GM12892 (cell line): ENCODE results near the gene MRC1.

Experiments
- DNase-seq: peaks from one replicate; pipeline ENCODE4 v3.0.0; 2011; ENCODE audit not compliant: insufficient read length
- FAIRE-seq: peaks from 2 replicates; lab custom pipeline; 2011; peaks lifted over from hg19 to GRCh38; lab: Jason Lieb, UNC
- POLR2A ChIP-seq: IDR thresholded peaks from 2 replicates; pipeline ENCODE4 v1.6.1; 2011; ENCODE audit warnings: low read depth, low read length, control low read depth
- POLR2AphosphoS5 ChIP-seq: IDR thresholded peaks from 2 replicates; pipeline ENCODE4 v1.6.1; 2011; ENCODE audit warnings: low read depth, low read length, control low read depth
- TAF1 ChIP-seq: IDR thresholded peaks from 2 replicates; pipeline ENCODE4 v1.6.1; 2011; ENCODE audit warnings: low read depth, mild to moderate bottlenecking, control low read depth, low read length, borderline replicate concordance

Gene MRC1

DNA sequence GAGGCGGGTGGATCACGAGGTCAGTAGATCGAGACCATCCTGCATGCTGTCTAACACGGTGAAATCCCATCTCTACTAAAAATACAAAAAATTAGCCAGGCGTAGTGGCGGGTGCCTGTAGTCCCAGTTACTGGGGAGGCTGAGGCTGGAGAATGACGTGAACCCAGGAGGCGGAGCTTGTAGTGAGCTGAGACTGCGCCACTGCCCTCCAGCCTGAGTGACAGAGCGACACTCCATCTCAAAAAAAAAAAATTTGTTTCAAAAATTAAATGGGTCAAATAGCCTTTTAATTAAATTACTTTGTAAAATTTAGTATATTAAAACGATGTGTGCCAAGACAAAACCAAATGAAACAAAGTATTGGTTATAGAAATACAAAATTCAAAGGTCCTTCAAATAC is 6.8 kb upstream of the MRC1 start:
- DNase-seq (no peak), FAIRE-seq (no peak)
- TF ChIP-seq TAF1, result no peak
- no peak for TF ChIP-seq POLR2A
- no peak for TF ChIP-seq POLR2AphosphoS5

DNA sequence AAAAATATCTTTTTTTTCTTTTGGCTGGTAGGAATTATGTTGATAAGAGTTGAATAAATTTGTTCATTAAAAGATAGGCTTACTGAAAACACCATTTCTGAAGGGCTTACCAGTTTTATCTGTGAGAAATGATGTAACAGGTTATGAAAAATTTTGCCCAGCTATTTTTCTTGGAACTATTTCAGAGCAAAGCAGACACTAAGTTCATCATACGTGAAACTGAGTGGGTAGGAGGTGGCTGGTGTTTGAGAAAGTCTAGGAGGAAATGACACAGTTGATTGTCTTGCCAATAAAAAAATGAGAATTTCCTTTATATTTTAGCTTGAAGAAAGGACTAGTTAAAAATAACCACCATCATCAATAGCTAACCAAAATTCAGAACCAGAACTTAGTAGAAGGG is 6.2 kb upstream of the MRC1 start:
- no peak for FAIRE-seq
- no peak for TF ChIP-seq POLR2AphosphoS5
- TF ChIP-seq TAF1, result no peak
- TF ChIP-seq POLR2A, result no peak
- no peak for DNase-seq

DNA sequence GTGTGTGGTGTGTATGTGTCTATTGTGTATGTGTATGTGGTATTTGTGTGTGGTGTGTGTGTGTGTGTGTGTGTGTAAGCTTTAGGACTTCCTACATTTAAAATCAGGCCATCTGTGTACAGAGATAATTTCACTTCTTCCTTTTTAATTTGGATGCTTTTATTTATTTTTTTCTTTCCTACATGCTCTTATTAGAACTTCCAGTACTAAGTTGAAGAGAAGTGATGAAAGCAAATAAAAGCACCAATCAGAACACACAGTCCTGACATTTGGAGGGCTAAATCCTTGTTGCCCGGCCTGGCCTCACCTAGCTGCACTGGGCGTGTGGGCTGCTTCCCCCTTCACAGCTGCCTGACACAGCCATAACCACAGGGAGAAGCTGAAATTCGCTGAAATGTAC is 3.8 kb upstream of the MRC1 start:
- FAIRE-seq (no peak), DNase-seq (no peak)
- no peak for TF ChIP-seq POLR2A
- no peak for TF ChIP-seq POLR2AphosphoS5
- TF ChIP-seq TAF1, result no peak

DNA sequence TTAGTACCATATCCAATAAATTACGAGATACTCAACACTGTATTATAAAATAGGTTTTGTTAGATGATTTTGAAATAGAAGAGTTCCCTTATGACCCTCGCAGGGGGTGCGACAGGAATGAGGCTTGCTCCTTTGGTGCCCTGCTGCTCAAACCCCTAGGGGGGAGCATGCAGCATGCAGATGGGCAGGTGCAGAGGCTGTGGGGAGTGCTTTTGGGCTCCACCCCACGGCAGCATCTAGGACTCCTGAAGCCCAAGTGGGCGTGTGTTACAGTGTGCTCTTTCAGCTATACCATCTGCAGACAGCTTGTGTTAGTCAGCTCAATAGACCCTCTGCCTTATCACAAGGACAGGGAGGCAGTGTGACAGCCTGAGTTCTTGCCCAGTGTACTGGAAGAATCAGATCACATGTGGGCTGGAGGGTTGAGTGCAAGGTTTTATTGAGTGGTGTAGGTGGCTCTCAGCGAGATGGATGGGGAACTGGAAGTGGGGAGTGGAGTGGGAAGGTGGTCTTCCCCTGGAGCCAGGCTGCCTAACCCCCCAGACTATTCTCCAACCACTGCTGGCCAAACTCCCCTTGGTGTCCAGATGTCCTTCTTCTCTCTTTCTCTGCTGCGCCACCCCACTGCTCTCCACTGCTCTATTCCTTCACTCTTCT is 3.1 kb upstream of the MRC1 start:
- no peak for TF ChIP-seq POLR2A
- TF ChIP-seq POLR2AphosphoS5, result no peak
- no peak for TF ChIP-seq TAF1
- FAIRE-seq (no peak), DNase-seq (no peak)

DNA sequence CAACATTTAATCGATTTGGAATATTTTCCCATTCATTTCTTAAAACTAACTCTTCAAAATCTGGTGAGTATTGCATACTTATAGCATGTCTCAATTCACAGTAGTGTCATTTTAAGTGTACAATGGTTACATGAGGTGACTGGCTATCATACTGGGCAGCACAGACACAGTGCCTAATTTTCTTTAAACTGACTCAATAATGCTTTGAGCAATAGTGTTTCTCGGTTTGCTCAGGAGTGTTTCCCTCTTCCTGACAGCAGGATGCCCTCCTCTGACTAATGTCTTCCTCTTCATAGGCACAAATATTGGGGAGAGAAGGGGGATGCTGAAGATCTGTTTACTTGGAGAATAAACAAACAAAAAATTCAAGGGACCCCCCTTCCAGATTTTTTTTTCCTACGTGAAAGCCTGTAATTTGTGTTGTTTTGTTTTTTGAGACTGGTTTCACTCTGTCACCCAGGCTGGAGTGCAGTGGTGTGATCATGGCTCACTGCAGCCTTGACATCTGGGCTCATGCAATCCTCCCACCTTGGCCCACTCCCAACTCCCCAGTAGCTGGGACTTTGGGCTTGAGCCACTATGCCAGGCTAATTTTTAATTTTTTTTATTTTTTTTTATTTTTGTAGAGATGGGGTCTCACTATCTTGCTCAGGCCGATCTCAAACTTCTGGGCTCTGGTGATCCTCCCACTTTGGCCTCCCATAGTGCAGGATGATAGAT is 2.2 kb downstream of the MRC1 start:
- no peak for TF ChIP-seq POLR2AphosphoS5
- TF ChIP-seq TAF1, result no peak
- no peak for TF ChIP-seq POLR2A
- DNase-seq (no peak), FAIRE-seq (no peak)

DNA sequence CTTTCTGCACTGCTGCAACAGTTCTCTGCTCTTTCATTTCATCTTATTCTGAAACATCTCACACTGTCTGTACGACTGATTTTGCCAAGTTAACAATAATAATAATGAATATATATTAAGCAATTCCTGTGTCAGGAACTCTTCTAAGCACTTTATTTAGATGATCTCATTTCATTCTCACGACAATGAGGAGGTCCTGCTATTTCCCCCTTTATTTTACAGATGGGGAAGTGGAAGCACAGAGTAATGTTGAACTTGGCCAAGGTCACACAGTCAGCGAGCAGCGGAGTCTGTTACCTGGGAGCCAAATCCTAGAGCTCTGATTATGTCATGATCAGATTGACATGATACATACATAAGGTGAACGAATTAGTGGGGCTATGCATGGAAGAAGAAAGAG is 5.8 kb downstream of the MRC1 start:
- DNase-seq, result no peak
- no peak for FAIRE-seq
- TF ChIP-seq POLR2A (no peak), POLR2AphosphoS5 (no peak), TAF1 (no peak)

DNA sequence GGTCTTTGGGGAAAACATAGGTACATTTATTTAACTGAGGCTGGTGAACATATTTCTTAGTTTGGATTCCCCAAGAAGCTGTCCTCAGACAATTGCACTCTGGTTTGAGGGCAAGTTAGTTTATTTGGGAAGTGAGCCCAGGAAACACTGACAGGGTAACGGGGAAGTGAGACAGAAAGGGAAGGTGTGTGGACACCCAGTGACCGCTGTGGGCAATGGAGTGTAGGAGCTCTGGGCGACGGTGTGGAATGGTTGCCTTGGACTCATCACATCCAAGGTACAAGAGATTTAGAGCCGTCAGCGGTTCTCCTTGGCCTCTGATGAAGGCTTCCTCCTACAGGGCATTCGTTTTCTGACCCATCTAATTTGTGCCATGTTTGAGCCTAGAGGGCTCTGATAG is 7.1 kb downstream of the MRC1 start:
- no peak for FAIRE-seq
- TF ChIP-seq POLR2A (no peak), POLR2AphosphoS5 (no peak), TAF1 (no peak)
- DNase-seq, result no peak

DNA sequence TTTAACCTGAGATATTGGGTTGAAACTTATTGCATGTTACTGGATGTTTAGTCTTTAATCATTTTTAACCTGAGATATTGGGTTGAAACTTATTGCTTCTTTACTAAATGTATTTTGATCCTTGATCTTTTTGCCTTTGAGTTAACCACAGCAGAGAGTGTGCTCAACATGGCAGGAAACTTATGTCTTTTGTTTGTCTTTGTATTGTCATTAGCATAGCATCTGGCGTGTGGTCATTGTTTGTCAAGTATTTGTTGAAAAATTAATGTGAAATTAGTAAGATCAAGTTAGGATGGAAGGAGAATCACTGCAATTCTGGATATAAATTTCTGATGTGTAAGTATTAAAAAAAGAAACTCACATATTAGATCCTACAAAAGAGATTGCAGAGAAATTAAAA is 8.2 kb downstream of the MRC1 start:
- FAIRE-seq, result no peak
- no peak for DNase-seq
- TF ChIP-seq POLR2AphosphoS5 (no peak), POLR2A (no peak), TAF1 (no peak)

DNA sequence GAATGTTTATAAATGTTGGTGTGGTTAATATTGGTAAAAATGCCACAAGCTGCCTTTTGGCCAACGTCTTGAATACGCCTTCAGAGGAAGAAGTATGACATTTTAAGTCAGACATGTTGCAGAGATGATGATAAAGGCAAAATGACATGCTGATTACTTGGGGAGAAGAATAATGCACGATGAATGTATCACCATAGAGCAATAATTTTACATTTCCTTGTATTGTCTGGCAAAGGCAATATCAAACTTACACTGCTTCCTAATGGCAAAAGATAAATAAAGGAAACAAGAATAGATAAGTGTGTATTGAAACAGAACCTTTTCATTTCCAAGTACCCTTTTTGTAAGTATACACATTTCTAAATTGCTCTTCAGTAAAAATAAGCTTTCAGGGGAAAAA is 8.6 kb downstream of the MRC1 start:
- no peak for DNase-seq
- no peak for TF ChIP-seq TAF1
- no peak for TF ChIP-seq POLR2A
- TF ChIP-seq POLR2AphosphoS5, result no peak
- FAIRE-seq, result no peak

DNA sequence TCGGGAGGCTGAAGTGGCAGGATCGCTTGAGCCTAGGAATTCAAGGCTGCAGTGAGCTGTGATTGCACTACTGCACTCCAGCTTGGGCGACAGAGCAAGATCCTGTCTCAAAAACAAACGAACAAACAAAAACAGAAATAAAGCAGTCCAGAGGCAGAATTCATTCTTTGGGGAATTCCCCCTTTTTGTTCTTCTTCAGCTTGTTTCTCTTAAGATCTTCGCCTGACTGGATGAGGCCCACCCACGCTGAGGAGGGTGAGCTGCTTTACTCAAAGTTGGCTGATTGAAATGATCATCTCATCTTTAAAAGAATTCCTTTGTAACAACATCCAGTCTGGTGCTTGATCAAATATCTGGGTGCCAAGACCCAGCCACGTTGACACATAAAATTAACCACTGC is 10.7 kb downstream of the MRC1 start:
- DNase-seq (no peak), FAIRE-seq (no peak)

DNA sequence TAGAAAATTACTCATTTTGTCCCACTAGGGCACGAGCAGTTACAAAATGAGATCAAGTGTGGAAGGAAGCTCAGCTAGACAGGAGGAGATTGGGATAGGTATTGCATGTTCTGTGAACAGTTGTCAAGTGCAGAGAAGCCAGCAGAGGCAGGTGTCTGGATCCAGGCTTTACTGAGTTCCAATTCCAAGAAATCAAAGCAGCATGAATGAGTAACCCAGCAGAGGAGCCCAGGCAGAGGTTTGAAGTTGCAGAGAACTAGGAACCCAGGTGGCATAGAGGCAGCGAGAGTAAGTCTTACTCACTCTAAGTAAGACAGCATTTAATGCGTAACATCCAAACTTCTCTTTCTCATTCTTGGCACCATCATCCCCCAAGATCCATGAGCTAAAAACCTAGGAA is 11.8 kb downstream of the MRC1 start:
- FAIRE-seq (no peak), DNase-seq (no peak)
- TF ChIP-seq POLR2AphosphoS5 (no peak), TAF1 (no peak), POLR2A (no peak)

More for the DNA sequence above, 10.7 kb downstream of the MRC1 start:
- TF ChIP-seq POLR2A (no peak), TAF1 (no peak), POLR2AphosphoS5 (no peak)

DNA sequence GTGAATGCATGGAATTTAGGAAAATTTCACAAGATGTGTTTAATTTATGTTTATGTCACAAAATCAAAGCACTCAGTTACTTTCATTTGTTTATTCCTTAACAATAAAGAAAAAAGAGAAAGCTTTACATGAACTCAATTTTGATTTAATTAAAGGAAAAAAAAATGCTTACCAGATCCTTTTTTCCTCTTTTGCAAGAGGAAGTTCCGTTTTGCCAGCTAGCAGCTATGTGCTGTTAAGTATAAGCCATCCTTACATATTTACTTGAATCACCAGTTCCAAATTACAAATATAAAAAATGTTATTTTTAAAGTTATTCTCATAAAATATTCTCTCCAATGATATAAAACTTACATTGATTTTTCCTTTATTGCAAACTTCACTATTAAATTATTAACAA is 12.7 kb downstream of the MRC1 start:
- no peak for DNase-seq
- FAIRE-seq, result no peak
- TF ChIP-seq TAF1, result no peak
- TF ChIP-seq POLR2A, result no peak
- no peak for TF ChIP-seq POLR2AphosphoS5
